Body of pancreas (tissue), 4 donors: Measurements from ENCODE around the gene PLEKHA7.

Source experiments
- POLR2A ChIP-seq, 3 donors: fragments of 450-650 bp; IDR thresholded peaks; one replicate each; pipeline ENCODE4 v1.6.1; 2016; ENCODE audit warnings: antibody characterized with exemption in 3 of 3, mild to moderate bottlenecking in 2 of 3
- TF ChIP-seq, protein P1 (sequence below), 7 experiments: fragments of 450-650 bp in 4 of 7; fragments of 200-600 bp in 3 of 7; sonication (generic) in 3 of 7; IDR thresholded peaks; one replicate each; pipeline ENCODE4 v1.5.1; 2016 to 2019; ENCODE audit warnings: antibody characterized with exemption in 7 of 7

DNA sequence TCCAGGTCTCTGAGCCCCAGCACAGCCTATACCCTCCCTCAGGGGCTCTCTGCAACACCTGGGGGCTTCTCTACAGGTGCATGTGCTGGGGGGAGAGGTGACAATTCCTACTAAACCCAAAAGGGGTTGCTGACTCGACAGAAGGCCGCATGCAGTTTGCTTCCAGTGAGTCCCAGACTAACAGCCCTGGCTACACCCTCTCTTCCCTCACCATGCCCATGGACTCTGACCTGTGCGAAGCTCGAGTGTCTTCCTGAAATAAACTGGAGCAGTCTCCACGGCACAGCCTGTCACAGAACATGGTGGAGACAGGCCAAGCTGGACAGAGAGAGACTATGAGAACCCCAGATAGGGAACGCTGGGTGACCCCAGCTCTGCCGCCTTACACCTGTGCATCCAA is 16.6 kb downstream of the PLEKHA7 start:
- TF ChIP-seq POLR2A (IDR thresholded peaks at IDR 0.05): no peak
- TF ChIP-seq, protein P1, sequence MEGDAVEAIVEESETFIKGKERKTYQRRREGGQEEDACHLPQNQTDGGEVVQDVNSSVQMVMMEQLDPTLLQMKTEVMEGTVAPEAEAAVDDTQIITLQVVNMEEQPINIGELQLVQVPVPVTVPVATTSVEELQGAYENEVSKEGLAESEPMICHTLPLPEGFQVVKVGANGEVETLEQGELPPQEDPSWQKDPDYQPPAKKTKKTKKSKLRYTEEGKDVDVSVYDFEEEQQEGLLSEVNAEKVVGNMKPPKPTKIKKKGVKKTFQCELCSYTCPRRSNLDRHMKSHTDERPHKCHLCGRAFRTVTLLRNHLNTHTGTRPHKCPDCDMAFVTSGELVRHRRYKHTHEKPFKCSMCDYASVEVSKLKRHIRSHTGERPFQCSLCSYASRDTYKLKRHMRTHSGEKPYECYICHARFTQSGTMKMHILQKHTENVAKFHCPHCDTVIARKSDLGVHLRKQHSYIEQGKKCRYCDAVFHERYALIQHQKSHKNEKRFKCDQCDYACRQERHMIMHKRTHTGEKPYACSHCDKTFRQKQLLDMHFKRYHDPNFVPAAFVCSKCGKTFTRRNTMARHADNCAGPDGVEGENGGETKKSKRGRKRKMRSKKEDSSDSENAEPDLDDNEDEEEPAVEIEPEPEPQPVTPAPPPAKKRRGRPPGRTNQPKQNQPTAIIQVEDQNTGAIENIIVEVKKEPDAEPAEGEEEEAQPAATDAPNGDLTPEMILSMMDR (IDR thresholded peaks at IDR 0.05): no peak
